KMS-11 (cell line): Measurements from ENCODE around the gene TCEA3.

Source experiments
- H2AFZ ChIP-seq: fragments of 200-600 bp; sonication (generic); 2 replicates; pipeline ENCODE4 v1.6.1; 2016; ENCODE audit warnings: antibody characterized with exemption, mixed run types, low read depth
- H3K27ac ChIP-seq: fragments of 200-600 bp; sonication (generic); 2 replicates; pipeline ENCODE4 v1.6.1; 2016; ENCODE audit warnings: mild to moderate bottlenecking, mixed run types
- H3K27me3 ChIP-seq: fragments of 200-600 bp; sonication (generic); 2 replicates; pipeline ENCODE4 v1.6.1; 2017; ENCODE audit warnings: mild to moderate bottlenecking, low read depth, mixed run types, moderate library complexity; ENCODE audit not compliant: insufficient read depth
- H3K36me3 ChIP-seq: fragments of 200-600 bp; sonication (generic); 2 replicates; pipeline ENCODE4 v1.6.1; 2017; ENCODE audit warnings: mild to moderate bottlenecking, mixed run types; ENCODE audit not compliant: insufficient read depth
- H3K4me1 ChIP-seq: fragments of 200-600 bp; sonication (generic); 2 replicates; pipeline ENCODE4 v1.6.1; 2016; ENCODE audit warnings: mild to moderate bottlenecking, low read depth, mixed run types; ENCODE audit not compliant: poor library complexity, severe bottlenecking
- H3K4me2 ChIP-seq: fragments of 200-600 bp; sonication (generic); 2 replicates; pipeline ENCODE4 v1.7.0; 2016; ENCODE audit warnings: mild to moderate bottlenecking, mixed run types
- H3K4me3 ChIP-seq: fragments of 200-600 bp; sonication (generic); IDR thresholded peaks from 2 replicates; pipeline ENCODE4 v1.6.1; 2017; ENCODE audit warnings: low read depth, low read length, mixed read lengths; ENCODE audit not compliant: insufficient read depth
- H3K79me2 ChIP-seq: fragments of 200-600 bp; sonication (generic); 2 replicates; pipeline ENCODE4 v1.6.1; 2016; ENCODE audit warnings: low read depth, mixed run types; ENCODE audit not compliant: insufficient read depth
- H3K9ac ChIP-seq: fragments of 200-600 bp; sonication (generic); 2 replicates; pipeline ENCODE4 v1.6.1; 2016; ENCODE audit warnings: mild to moderate bottlenecking, mixed run types
- H4K20me1 ChIP-seq: fragments of 200-600 bp; sonication (generic); 2 replicates; pipeline ENCODE4 v1.6.1; 2016; ENCODE audit warnings: mild to moderate bottlenecking, mixed run types; ENCODE audit not compliant: insufficient read depth
- TF ChIP-seq, protein P1 (sequence below): fragments of 200-600 bp; sonication (generic); conservative IDR thresholded peaks from 2 replicates; pipeline ENCODE4 v1.6.1; 2017; ENCODE audit warnings: low read depth, mild to moderate bottlenecking, antibody characterized with exemption, low read length, moderate library complexity, mixed read lengths

Gene TCEA3

DNA sequence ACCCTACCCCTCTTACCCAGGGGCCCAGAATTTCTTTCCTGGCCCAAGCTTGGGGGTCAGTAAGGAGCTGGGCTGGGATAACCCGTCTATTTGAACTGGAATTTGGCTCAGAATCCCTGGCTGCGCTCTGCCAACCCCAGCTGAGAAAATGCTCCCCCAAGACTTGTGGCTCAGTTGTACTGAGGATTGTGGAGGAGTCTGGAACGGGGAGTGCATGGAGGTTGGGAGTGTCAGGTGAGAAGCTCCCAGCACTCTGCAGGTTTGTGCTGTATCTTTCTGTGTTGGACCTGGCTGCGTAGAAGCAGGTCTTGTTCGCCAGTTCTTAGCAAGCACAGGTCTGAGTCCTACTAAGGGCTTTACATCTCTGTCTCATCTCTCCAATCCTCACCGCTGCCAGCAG is 1.6 kb downstream of the TCEA3 start:
- no peak overlapping the region for H2AFZ ChIP-seq
- H4K20me1 ChIP-seq = no peaks in the 10 kb centered on the region
- H3K27me3 ChIP-seq = no peaks in the 10 kb centered on the region

GRCh38 chr1:23422241-23422877 is 2.2 kb downstream of the TCEA3 start:
- TF ChIP-seq, protein P1, sequence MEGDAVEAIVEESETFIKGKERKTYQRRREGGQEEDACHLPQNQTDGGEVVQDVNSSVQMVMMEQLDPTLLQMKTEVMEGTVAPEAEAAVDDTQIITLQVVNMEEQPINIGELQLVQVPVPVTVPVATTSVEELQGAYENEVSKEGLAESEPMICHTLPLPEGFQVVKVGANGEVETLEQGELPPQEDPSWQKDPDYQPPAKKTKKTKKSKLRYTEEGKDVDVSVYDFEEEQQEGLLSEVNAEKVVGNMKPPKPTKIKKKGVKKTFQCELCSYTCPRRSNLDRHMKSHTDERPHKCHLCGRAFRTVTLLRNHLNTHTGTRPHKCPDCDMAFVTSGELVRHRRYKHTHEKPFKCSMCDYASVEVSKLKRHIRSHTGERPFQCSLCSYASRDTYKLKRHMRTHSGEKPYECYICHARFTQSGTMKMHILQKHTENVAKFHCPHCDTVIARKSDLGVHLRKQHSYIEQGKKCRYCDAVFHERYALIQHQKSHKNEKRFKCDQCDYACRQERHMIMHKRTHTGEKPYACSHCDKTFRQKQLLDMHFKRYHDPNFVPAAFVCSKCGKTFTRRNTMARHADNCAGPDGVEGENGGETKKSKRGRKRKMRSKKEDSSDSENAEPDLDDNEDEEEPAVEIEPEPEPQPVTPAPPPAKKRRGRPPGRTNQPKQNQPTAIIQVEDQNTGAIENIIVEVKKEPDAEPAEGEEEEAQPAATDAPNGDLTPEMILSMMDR = no peak
- H2AFZ ChIP-seq = no peak overlapping the region

More for the DNA sequence above, 1.6 kb downstream of the TCEA3 start:
- Histone ChIP-seq H3K36me3 (no peaks in the 10 kb centered on the region), H3K79me2 (no peaks in the 10 kb centered on the region), H3K4me2 (no peak overlapping the region), H3K9ac (no peak overlapping the region), H3K27ac (no peak overlapping the region), H3K4me1 (peaks cover 4% of the 10 kb centered on the region), H3K4me3 (no peak overlapping the region)
- TF ChIP-seq, protein P1 = no peak

DNA sequence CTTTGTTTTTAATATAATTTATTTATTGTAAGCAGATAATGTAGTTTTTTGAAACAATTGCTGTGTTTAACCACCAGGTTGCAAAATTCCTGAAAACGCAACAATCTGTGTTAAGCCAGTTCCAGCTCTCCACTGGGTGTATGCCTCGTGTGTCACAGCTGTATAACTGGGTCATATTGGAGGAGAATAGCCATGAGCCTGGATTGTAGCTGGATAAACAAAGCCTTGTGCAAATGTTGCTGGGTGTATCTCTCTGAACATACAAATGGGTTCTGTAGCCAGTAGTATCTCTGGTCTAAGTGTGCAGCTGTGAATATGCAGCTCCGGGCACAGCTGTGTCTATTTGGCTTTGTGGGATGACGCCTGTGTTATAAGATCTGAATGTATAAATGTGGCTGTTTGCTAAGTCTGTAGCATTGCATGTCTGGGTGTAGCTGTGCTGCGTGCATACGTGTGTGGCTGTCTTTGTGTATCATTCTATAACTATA is 2.8 kb downstream of the TCEA3 start:
- TF ChIP-seq, protein P1 = no peak
- Histone ChIP-seq H3K36me3 (no peaks in the 10 kb centered on the region), H3K4me2 (no peak overlapping the region), H3K79me2 (no peaks in the 10 kb centered on the region), H3K9ac (no peak overlapping the region), H3K4me1 (peaks cover 4% of the 10 kb centered on the region), H3K4me3 (no peak overlapping the region), H2AFZ (no peak overlapping the region), H3K27ac (no peak overlapping the region), H4K20me1 (no peaks in the 10 kb centered on the region), H3K27me3 (no peaks in the 10 kb centered on the region)

More at GRCh38 chr1:23422241-23422877, 2.2 kb downstream of the TCEA3 start:
- Histone ChIP-seq H3K4me3 (no peak overlapping the region), H3K4me1 (peaks cover 4% of the 10 kb centered on the region), H3K79me2 (no peaks in the 10 kb centered on the region), H3K9ac (no peak overlapping the region), H3K36me3 (no peaks in the 10 kb centered on the region), H3K27me3 (no peaks in the 10 kb centered on the region), H3K4me2 (no peak overlapping the region), H3K27ac (no peak overlapping the region), H4K20me1 (no peaks in the 10 kb centered on the region)

GRCh38 chr1:23421343-23421742 is 3.2 kb downstream of the TCEA3 start:
- Histone ChIP-seq H3K4me1 (peaks cover 4% of the 10 kb centered on the region), H3K79me2 (no peaks in the 10 kb centered on the region), H3K4me2 (no peak overlapping the region), H3K9ac (no peak overlapping the region), H3K4me3 (no peak overlapping the region), H3K27me3 (no peaks in the 10 kb centered on the region), H3K36me3 (no peaks in the 10 kb centered on the region), H3K27ac (no peak overlapping the region), H4K20me1 (no peaks in the 10 kb centered on the region), H2AFZ (no peak overlapping the region)
- TF ChIP-seq, protein P1 = no peak
